ENCODE data around the gene IPCEF1. TPM values are rescaled to one million over a fixed set of nuclear protein-coding genes. Genes with fewer than 3 reads are reported as not detected.

IPCEF1 gene
- total RNA-seq, 1 experiment from 2014 or later = 1.9 TPM

- intact Hi-C loops (cut with micrococcal nuclease; ENCODE audit: unreplicated experiment) = loop anchor here (5.0 kb wide), 2 partner anchors 77 to 138 kb away; partner anchors contain the start of gene CNKSR3
- Mint-ChIP-seq H3K4me1 (ENCODE audit: low read depth, unreplicated experiment) (peaks cover 34% of the 10 kb centered on the region), H3K9me3 (ENCODE audit: unreplicated experiment) (no peaks in the 10 kb centered on the region), H3K27me3 (ENCODE audit: insufficient read depth, unreplicated experiment) (no peaks in the 10 kb centered on the region), H3K4me3 (ENCODE audit: unreplicated experiment) (no peak overlapping the region), H3K36me3 (ENCODE audit: insufficient read depth, unreplicated experiment) (peaks cover 7% of the 10 kb centered on the region), H3K27ac (ENCODE audit: unreplicated experiment) (peak overlapping the region; percentile 48)
- Histone ChIP-seq H3K4me3 (ENCODE audit: low read depth, low read length) (no peak overlapping the region), H3K27me3 (replicated peaks; ENCODE audit: control insufficient read depth, insufficient read depth, low read length) (no peaks in the 10 kb centered on the region), H3K36me3 (ENCODE audit: control insufficient read depth, insufficient read depth, low read length) (no peaks in the 10 kb centered on the region), H3K4me1 (peaks cover 32% of the 10 kb centered on the region), H3K9me3 (no peaks in the 10 kb centered on the region)
- TF ChIP-seq, protein P1, sequence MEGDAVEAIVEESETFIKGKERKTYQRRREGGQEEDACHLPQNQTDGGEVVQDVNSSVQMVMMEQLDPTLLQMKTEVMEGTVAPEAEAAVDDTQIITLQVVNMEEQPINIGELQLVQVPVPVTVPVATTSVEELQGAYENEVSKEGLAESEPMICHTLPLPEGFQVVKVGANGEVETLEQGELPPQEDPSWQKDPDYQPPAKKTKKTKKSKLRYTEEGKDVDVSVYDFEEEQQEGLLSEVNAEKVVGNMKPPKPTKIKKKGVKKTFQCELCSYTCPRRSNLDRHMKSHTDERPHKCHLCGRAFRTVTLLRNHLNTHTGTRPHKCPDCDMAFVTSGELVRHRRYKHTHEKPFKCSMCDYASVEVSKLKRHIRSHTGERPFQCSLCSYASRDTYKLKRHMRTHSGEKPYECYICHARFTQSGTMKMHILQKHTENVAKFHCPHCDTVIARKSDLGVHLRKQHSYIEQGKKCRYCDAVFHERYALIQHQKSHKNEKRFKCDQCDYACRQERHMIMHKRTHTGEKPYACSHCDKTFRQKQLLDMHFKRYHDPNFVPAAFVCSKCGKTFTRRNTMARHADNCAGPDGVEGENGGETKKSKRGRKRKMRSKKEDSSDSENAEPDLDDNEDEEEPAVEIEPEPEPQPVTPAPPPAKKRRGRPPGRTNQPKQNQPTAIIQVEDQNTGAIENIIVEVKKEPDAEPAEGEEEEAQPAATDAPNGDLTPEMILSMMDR (IDR thresholded peaks at IDR 0.05; ENCODE audit: insufficient read depth in 1 of 2, low read depth in 1 of 2, low read length in 1 of 2, severe bottlenecking in 1 of 2, unreplicated experiment in 1 of 2) = no peak
- POLR2A ChIA-PET = no interaction called here
- no TSS peak for BruUV-seq (replicated peaks)
- CTCF ChIA-PET = no interaction called here
- no peak for DNase-seq
Observed at GRCh38 chr6:154373971-154374370, 17.4 kb upstream of the IPCEF1 start.

DNA sequence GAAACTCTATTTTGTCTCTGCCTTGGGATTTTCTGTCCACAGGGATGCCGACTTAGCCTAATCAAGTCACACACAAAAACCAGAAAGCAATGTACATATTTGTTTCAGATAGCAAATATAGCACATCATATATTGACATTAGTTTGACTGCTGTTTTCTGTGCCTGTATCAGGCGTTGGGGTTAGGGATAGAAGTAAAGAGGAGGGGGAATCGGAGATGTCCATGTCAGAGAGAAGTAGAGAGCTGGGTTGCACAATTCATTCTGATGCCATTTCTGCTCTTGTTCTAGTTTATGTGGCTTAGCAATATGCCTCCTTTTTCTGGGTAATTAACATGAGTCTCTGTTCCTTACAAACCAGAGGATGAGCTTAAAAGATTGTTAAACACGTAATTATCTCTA lies 14.7 kb upstream of the IPCEF1 start:
- intact Hi-C loops (cut with micrococcal nuclease; ENCODE audit: unreplicated experiment) = loop anchor here (1.0 to 5.0 kb wide), 6 partner anchors 11 to 217 kb away; partner anchors contain the start of gene CNKSR3
- H3K4me3 Mint-ChIP-seq (ENCODE audit: unreplicated experiment) = peak overlapping the region; percentile 39
- H3K4me1 ChIP-seq = peaks cover 22% of the 10 kb centered on the region
- ChIA-PET CTCF (no interaction called here), POLR2A (no interaction called here)
- no peak overlapping the region for H3K4me3 ChIP-seq (ENCODE audit: low read depth, low read length)
- peak in 1 of 2 experiments; percentile 57 for DNase-seq
- H3K36me3 ChIP-seq (ENCODE audit: control insufficient read depth, insufficient read depth, low read length) = no peaks in the 10 kb centered on the region
- TF ChIP-seq, protein P1 (IDR thresholded peaks at IDR 0.05; ENCODE audit: insufficient read depth in 1 of 2, low read depth in 1 of 2, low read length in 1 of 2, severe bottlenecking in 1 of 2, unreplicated experiment in 1 of 2) = no peak
- H3K27ac Mint-ChIP-seq (ENCODE audit: unreplicated experiment) = peak overlapping the region; percentile 19
- peaks cover 20% of the 10 kb centered on the region for H3K4me1 Mint-ChIP-seq (ENCODE audit: low read depth, unreplicated experiment)
- H3K36me3 Mint-ChIP-seq (ENCODE audit: insufficient read depth, unreplicated experiment) = peaks cover 4% of the 10 kb centered on the region
- H3K9me3 Mint-ChIP-seq (ENCODE audit: unreplicated experiment) = no peaks in the 10 kb centered on the region
- H3K27me3 Mint-ChIP-seq (ENCODE audit: insufficient read depth, unreplicated experiment) = no peaks in the 10 kb centered on the region
- no peaks in the 10 kb centered on the region for H3K27me3 ChIP-seq (replicated peaks; ENCODE audit: control insufficient read depth, insufficient read depth, low read length)
- BruUV-seq (replicated peaks) = no TSS peak
- H3K9me3 ChIP-seq = no peaks in the 10 kb centered on the region

- H3K4me3 ChIP-seq (ENCODE audit: low read depth, low read length) = no peak overlapping the region
- H3K36me3 Mint-ChIP-seq (ENCODE audit: insufficient read depth, unreplicated experiment) = peaks cover 4% of the 10 kb centered on the region
- ChIA-PET CTCF (interaction anchor here (1.1 kb wide), 1 partner anchor 93 kb away, joined by 3 read pairs; no protein-coding TSS in a partner anchor), POLR2A (no interaction called here)
- intact Hi-C loops (cut with micrococcal nuclease; ENCODE audit: unreplicated experiment) = loop anchor here (2.0 to 5.0 kb wide), 3 partner anchors 16 to 142 kb away; partner anchors contain the start of gene CNKSR3
- H3K27me3 Mint-ChIP-seq (ENCODE audit: insufficient read depth, unreplicated experiment) = no peaks in the 10 kb centered on the region
- H3K4me1 ChIP-seq = peaks cover 22% of the 10 kb centered on the region
- H3K27ac Mint-ChIP-seq (ENCODE audit: unreplicated experiment) = no peak overlapping the region
- no peaks in the 10 kb centered on the region for H3K27me3 ChIP-seq (replicated peaks; ENCODE audit: control insufficient read depth, insufficient read depth, low read length)
- no TSS peak for BruUV-seq (replicated peaks)
- no peak overlapping the region for H3K4me3 Mint-ChIP-seq (ENCODE audit: unreplicated experiment)
- peak in 1 of 2 experiments; percentile 35 for DNase-seq
- H3K9me3 Mint-ChIP-seq (ENCODE audit: unreplicated experiment) = no peaks in the 10 kb centered on the region
- H3K36me3 ChIP-seq (ENCODE audit: control insufficient read depth, insufficient read depth, low read length) = no peaks in the 10 kb centered on the region
- H3K9me3 ChIP-seq = no peaks in the 10 kb centered on the region
- H3K4me1 Mint-ChIP-seq (ENCODE audit: low read depth, unreplicated experiment) = peaks cover 20% of the 10 kb centered on the region
- TF ChIP-seq, protein P1 (IDR thresholded peaks at IDR 0.05; ENCODE audit: insufficient read depth in 1 of 2, low read depth in 1 of 2, low read length in 1 of 2, severe bottlenecking in 1 of 2, unreplicated experiment in 1 of 2) = peak in 1 of 2 experiments; percentile 62
Observed at GRCh38 chr6:154370545-154370944, 13.9 kb upstream of the IPCEF1 start.
